Uterus (tissue), 4 donors: ENCODE results near the gene CDH13. TPM values are rescaled to one million over a fixed set of nuclear protein-coding genes. Genes with fewer than 3 reads are reported as not detected.
A peak's percentile ranks its signal among the peaks of the same experiment; 100 is the strongest.

Source experiments
- DNase-seq, 2 donors: peaks; one replicate each; pipeline ENCODE4 v3.0.0-alpha.2; 2019 to 2020
- H3K27ac ChIP-seq, 2 donors: fragments of 200-600 bp; sonication (generic); 1 replicate in 1 of 2; 2 replicates in 1 of 2; pipeline ENCODE4 v1.5.1; 2016 to 2018
- H3K27me3 ChIP-seq, 2 donors: fragments of 200-600 bp; sonication (generic); one replicate each; pipeline ENCODE4 v1.5.1; 2018 to 2019; ENCODE audit warnings: control low read depth in 1 of 2
- H3K36me3 ChIP-seq, 2 donors: fragments of 200-600 bp; sonication (generic); one replicate each; pipeline ENCODE4 v1.5.1; 2019; ENCODE audit warnings: control low read depth in 1 of 2
- H3K4me1 ChIP-seq, 2 donors: fragments of 200-600 bp; sonication (generic); one replicate each; pipeline ENCODE4 v1.5.1; 2018 to 2019; ENCODE audit warnings: control low read depth in 1 of 2
- H3K4me3 ChIP-seq, 2 donors: fragments of 200-600 bp; sonication (generic); 1 replicate in 1 of 2; 2 replicates in 1 of 2; pipeline ENCODE4 v1.5.1; 2018 to 2019; ENCODE audit warnings: mild to moderate bottlenecking in 1 of 2
- H3K9me3 ChIP-seq, 2 donors: fragments of 200-600 bp; sonication (generic); one replicate each; pipeline ENCODE4 v1.5.1; 2019; ENCODE audit warnings: control low read depth in 1 of 2
- POLR2A ChIP-seq, 2 donors: fragments of 450-650 bp; IDR thresholded peaks; one replicate each; pipeline ENCODE4 v1.6.1; 2016; ENCODE audit warnings: antibody characterized with exemption in 2 of 2, mild to moderate bottlenecking in 1 of 2, moderate library complexity in 1 of 2
- intact Hi-C: fragments of 100-400 bp; cut with DNase I; formaldehyde crosslinking; loops from one replicate; pipeline ENCODE4 v1.15.1; 2023; ENCODE audit warnings: low total_unique reads
- total RNA-seq, 4 donors: library from RNA; depleted of rRNA in 3 of 4; stranded (reverse); fragments of >200 nt in 3 of 4; gene quantifications; one replicate each; pipeline versions ENCODE4 v1.1.0 to v1.2.4, GENCODE V29; 2014 to 2023
- TF ChIP-seq, protein P1 (sequence below), 4 experiments: fragments of 200-600 bp in 2 of 4; fragments of 450-650 bp in 2 of 4; sonication (generic) in 2 of 4; IDR thresholded peaks; one replicate each; pipeline ENCODE4 v1.5.1; 2016 to 2019; ENCODE audit warnings: antibody characterized with exemption in 4 of 4, mild to moderate bottlenecking in 2 of 4, moderate library complexity in 1 of 4
- donor health status: DM: yes; HTN: yes; CAD: no.

CDH13 gene
- total RNA-seq, 4 donors from 2014 or later = 49.1 to 99.4 (median 82.7) TPM

DNA sequence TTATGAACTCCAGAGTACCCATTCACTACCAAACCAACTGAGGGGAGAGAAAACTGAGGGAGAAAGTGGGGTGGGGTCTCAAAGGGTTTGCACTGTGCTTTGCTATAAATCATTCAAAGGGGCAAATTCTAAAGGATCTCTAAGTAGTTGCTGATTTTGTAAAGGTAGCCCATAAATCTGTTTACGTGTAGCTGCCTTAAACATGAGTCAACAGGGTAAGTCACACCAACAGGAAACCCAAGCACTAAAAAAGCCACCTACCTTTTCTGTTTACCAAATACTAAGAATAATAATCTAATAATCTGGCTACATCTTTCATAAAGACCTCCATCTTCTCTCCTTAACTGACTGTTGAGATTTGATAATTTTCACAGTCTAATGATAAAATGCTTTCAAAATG, 1172.6 kb downstream of the CDH13 start:
- intact Hi-C loops = no loop called here
- H3K4me1 ChIP-seq = no peaks in the 10 kb centered on the region
- H3K27ac ChIP-seq = no peak overlapping the region
- H3K36me3 ChIP-seq = no peaks in the 10 kb centered on the region
- H3K9me3 ChIP-seq = no peaks in the 10 kb centered on the region
- H3K4me3 ChIP-seq = no peak overlapping the region
- no peaks in the 10 kb centered on the region for H3K27me3 ChIP-seq
- DNase-seq = no peak
- TF ChIP-seq POLR2A (IDR thresholded peaks at IDR 0.05) = no peak

DNA sequence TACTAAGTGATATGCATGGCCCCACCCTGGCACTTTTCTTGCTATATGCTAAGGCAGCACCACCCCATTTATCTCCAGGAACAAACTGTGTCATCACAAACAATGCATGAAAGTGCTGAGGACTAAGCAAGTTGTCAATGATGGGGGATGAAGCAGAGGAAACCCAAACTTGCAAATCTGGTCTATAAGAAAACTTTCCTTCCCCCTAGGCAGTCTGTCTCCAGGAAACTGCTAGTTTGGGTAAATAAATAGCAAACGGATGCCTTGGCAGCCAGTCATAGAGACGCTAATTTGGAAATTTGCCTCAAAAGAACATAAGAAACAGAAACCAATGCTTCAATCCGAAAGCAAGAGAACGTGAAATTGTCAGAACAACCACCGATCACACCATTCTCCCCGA, 1175.4 kb downstream of the CDH13 start:
- no peaks in the 10 kb centered on the region for H3K4me1 ChIP-seq
- H3K9me3 ChIP-seq = no peaks in the 10 kb centered on the region
- peak overlapping the region in 1 of 2 donors; percentile 16 for H3K27ac ChIP-seq
- H3K4me3 ChIP-seq = no peak overlapping the region
- no peaks in the 10 kb centered on the region for H3K27me3 ChIP-seq
- DNase-seq = no peak
- intact Hi-C loops = no loop called here
- TF ChIP-seq POLR2A (IDR thresholded peaks at IDR 0.05) = no peak
- TF ChIP-seq, protein P1, sequence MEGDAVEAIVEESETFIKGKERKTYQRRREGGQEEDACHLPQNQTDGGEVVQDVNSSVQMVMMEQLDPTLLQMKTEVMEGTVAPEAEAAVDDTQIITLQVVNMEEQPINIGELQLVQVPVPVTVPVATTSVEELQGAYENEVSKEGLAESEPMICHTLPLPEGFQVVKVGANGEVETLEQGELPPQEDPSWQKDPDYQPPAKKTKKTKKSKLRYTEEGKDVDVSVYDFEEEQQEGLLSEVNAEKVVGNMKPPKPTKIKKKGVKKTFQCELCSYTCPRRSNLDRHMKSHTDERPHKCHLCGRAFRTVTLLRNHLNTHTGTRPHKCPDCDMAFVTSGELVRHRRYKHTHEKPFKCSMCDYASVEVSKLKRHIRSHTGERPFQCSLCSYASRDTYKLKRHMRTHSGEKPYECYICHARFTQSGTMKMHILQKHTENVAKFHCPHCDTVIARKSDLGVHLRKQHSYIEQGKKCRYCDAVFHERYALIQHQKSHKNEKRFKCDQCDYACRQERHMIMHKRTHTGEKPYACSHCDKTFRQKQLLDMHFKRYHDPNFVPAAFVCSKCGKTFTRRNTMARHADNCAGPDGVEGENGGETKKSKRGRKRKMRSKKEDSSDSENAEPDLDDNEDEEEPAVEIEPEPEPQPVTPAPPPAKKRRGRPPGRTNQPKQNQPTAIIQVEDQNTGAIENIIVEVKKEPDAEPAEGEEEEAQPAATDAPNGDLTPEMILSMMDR (IDR thresholded peaks at IDR 0.05) = no peak
- no peaks in the 10 kb centered on the region for H3K36me3 ChIP-seq

DNA sequence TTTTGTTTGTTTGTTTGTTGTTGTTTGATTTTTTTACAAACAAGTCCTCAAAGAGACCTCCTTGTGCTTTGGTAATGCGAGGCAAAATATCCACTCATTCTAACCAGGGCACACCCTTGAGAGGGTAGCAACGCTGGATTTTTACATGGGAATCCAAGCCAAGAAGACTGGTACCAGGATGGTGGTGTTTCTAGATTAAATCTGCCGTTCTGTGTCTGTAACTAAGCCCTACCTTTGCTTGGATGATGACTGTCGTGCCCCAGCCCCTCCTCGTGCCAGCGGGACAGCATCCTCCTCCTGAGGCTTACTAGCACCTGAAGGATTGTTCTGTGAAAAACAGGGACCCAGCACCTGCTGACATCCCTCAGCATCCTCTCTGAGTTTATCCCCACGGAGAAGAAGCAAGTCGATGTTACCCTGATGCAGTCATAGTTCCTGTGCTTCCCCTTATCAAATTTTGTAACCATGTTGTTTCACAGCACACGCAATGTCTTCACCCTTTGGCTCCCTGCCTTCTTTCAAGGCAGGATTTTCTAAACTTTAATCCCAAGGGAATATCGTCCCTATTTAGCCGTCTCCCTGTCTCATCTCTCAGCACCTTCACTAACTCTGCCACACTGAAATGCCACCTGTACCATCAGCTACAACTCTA, 1175.9 kb downstream of the CDH13 start:
- Histone ChIP-seq H3K27ac (peak overlapping the region in 1 of 2 donors; percentile 16), H3K4me3 (no peak overlapping the region), H3K9me3 (no peaks in the 10 kb centered on the region), H3K4me1 (no peaks in the 10 kb centered on the region), H3K27me3 (no peaks in the 10 kb centered on the region), H3K36me3 (no peaks in the 10 kb centered on the region)
- intact Hi-C loops = no loop called here
- no peak for DNase-seq
- TF ChIP-seq POLR2A (IDR thresholded peaks at IDR 0.05) = no peak
- TF ChIP-seq, protein P1 (IDR thresholded peaks at IDR 0.05) = no peak

DNA sequence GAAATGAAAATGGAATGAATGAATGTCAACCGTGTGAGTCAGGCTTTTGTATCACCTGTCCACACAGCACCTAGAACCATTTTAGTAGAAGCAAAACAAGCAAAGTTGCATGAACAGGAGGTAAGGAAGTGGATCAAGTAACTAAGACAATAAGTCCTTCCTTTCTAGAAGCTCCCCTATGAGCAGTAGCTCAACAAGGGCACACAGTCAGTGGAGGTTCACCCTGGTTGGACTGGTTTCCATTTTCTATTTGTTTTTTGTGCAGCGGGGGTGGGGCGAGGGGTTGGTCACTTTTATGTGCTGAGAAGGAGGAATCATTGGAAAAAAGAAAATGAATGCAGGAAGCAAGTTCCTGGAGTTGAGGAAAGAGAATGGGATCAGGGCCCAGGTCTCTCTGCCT, 1177.0 kb downstream of the CDH13 start:
- H3K27ac ChIP-seq = no peak overlapping the region
- H3K27me3 ChIP-seq = no peaks in the 10 kb centered on the region
- H3K36me3 ChIP-seq = no peaks in the 10 kb centered on the region
- TF ChIP-seq, protein P1 (IDR thresholded peaks at IDR 0.05) = no peak
- TF ChIP-seq POLR2A (IDR thresholded peaks at IDR 0.05) = no peak
- DNase-seq = no peak
- H3K4me1 ChIP-seq = no peaks in the 10 kb centered on the region
- intact Hi-C loops = no loop called here
- H3K9me3 ChIP-seq = no peaks in the 10 kb centered on the region
- H3K4me3 ChIP-seq = no peak overlapping the region

DNA sequence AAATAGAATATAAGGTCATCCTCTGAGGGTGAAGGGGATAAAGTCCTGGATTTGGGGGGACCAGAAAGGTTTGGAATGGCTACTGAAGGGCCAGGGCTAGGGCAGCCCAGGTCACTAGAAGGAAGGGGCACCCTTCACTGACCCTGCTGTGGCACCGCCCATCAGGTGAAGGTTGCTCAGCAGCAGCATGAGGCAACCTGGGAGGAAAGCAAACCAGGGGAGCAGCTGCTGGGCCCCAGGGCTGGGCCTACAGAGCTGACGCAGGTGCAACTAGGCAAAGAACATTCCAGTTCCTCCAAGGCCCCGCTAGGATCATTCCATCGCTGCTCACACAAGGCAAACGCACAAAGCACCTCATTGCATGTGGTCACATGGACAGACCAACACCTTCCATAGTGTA, 1177.6 kb downstream of the CDH13 start:
- no peak for DNase-seq
- no peaks in the 10 kb centered on the region for H3K4me1 ChIP-seq
- no peak overlapping the region for H3K4me3 ChIP-seq
- TF ChIP-seq, protein P1 (IDR thresholded peaks at IDR 0.05) = no peak
- no peak for TF ChIP-seq POLR2A (IDR thresholded peaks at IDR 0.05)
- no peaks in the 10 kb centered on the region for H3K36me3 ChIP-seq
- H3K27me3 ChIP-seq = no peaks in the 10 kb centered on the region
- no peaks in the 10 kb centered on the region for H3K9me3 ChIP-seq
- H3K27ac ChIP-seq = no peak overlapping the region
- intact Hi-C loops = no loop called here

DNA sequence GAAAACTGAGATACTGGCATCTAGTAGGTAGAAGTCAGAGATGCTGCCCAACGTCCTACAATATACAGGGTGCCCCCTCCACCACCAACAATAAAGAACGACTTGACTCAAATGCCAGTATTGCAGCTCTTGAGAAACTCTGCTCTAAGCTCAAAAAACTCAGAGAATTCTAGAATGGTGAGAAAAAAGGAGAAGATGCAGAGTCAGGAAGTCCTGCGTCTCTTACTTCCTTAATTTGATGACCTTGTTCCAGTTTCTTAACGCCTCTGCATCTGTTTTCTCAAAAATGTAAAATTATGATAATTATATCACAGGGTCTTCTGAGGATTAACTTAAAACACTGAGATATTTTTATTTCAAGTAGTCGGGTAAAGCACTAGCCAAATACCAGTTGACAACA, 1179.3 kb downstream of the CDH13 start:
- no peak overlapping the region for H3K27ac ChIP-seq
- no peak for TF ChIP-seq POLR2A (IDR thresholded peaks at IDR 0.05)
- TF ChIP-seq, protein P1 (IDR thresholded peaks at IDR 0.05) = no peak

More for the DNA sequence above, 1179.3 kb downstream of the CDH13 start:
- H3K4me3 ChIP-seq = no peak overlapping the region
- no peak for DNase-seq
- no peaks in the 10 kb centered on the region for H3K36me3 ChIP-seq
- intact Hi-C loops = no loop called here
- H3K4me1 ChIP-seq = no peaks in the 10 kb centered on the region
- no peaks in the 10 kb centered on the region for H3K27me3 ChIP-seq
- H3K9me3 ChIP-seq = no peaks in the 10 kb centered on the region
